Epithelial cell of proximal tubule (primary cell): ENCODE results near the gene IFIT5. TPM values are rescaled to one million over a fixed set of nuclear protein-coding genes. Genes with fewer than 3 reads are reported as not detected.
"Not testable (repeated sequence)": the region's sequence is repeated elsewhere in the genome, so short reads cannot be mapped to it uniquely, and the experiment has no call there.

Experiments used
- DNase-seq: peaks from one replicate; pipeline ENCODE4 v3.0.0-alpha.2; 2011; ENCODE audit warnings: low read depth
- H3K4me3 ChIP-seq: 2 replicates; pipeline ENCODE4 v1.5.1; 2011; ENCODE audit warnings: low read depth, mild to moderate bottlenecking, low read length
- CTCF ChIP-seq: conservative IDR thresholded peaks from 2 replicates; pipeline ENCODE4 v1.5.1; 2012; ENCODE audit warnings: low read depth, mild to moderate bottlenecking, low read length
- total RNA-seq: library from RNA; depleted of rRNA; stranded (reverse); fragments of >200 nt; gene quantifications from 2 replicates; pipeline ENCODE4 v1.2.3, GENCODE V29; 2015

Gene IFIT5
- total RNA-seq, 1 donor from 2014 or later: 9.6 TPM

GRCh38 chr10:89442289-89442688 lies 27.9 kb downstream of the IFIT5 start:
- DNase-seq: no peak
- H3K4me3 ChIP-seq: no peak overlapping the region
- no peak for TF ChIP-seq CTCF

GRCh38 chr10:89444819-89445218 lies 30.5 kb downstream of the IFIT5 start:
- not testable (repeated sequence) for DNase-seq, H3K4me3 ChIP-seq

GRCh38 chr10:89450901-89451300 lies 36.5 kb downstream of the IFIT5 start:
- no peak for DNase-seq
- H3K4me3 ChIP-seq: no peak overlapping the region

GRCh38 chr10:89452193-89452592 lies 37.8 kb downstream of the IFIT5 start:
- TF ChIP-seq CTCF: no peak
- DNase-seq: no peak
- H3K4me3 ChIP-seq: no peak overlapping the region

More at GRCh38 chr10:89450901-89451300, 36.5 kb downstream of the IFIT5 start:
- no peak for TF ChIP-seq CTCF

GRCh38 chr10:89454561-89455347 lies 40.4 kb downstream of the IFIT5 start:
- no peak overlapping the region for H3K4me3 ChIP-seq
- no peak for TF ChIP-seq CTCF
- no peak for DNase-seq

- no peak for TF ChIP-seq CTCF
- no peak for DNase-seq
- H3K4me3 ChIP-seq: no peak overlapping the region
Measured at GRCh38 chr10:89458291-89458690, 43.9 kb downstream of the IFIT5 start.

- DNase-seq: no peak
- H3K4me3 ChIP-seq: no peak overlapping the region
Measured at GRCh38 chr10:89458784-89459183, 44.4 kb downstream of the IFIT5 start.

More at GRCh38 chr10:89458784-89459183, 44.4 kb downstream of the IFIT5 start:
- no peak for TF ChIP-seq CTCF
